ENCODE results near the gene PRRC2B.
"Not testable (repeated sequence)": the region's sequence is repeated elsewhere in the genome, so short reads cannot be mapped to it uniquely, and the experiment has no call there.

The PRRC2B gene

GRCh38 chr9:131387394-131387793 is 6.5 kb upstream of the PRRC2B start:
- DNase-seq, result no peak

GRCh38 chr9:131391020-131391419 is 2.9 kb upstream of the PRRC2B start:
- no peak for DNase-seq

- DNase-seq, result no peak
Observed at GRCh38 chr9:131391504-131391903, 2.4 kb upstream of the PRRC2B start.

GRCh38 chr9:131394464-131395156 is 724 bp downstream of the PRRC2B start:
- DNase-seq, result no peak

- peak in 1 of 2 experiments; percentile 54 for DNase-seq
Observed at GRCh38 chr9:131395157-131396098, 1.5 kb downstream of the PRRC2B start.

- DNase-seq, result not testable (repeated sequence)
Observed at GRCh38 chr9:131396099-131396479, 2.2 kb downstream of the PRRC2B start.

GRCh38 chr9:131396626-131397025 is 2.7 kb downstream of the PRRC2B start:
- no peak for DNase-seq

GRCh38 chr9:131397100-131397790 is 3.4 kb downstream of the PRRC2B start:
- DNase-seq, result peak in 1 of 2 experiments; percentile 25

- peak in 1 of 2 experiments; percentile 44 for DNase-seq
Observed at GRCh38 chr9:131398204-131398603, 4.3 kb downstream of the PRRC2B start.

GRCh38 chr9:131399972-131400371 is 6.1 kb downstream of the PRRC2B start:
- DNase-seq, result no peak

- no peak for DNase-seq
Observed at GRCh38 chr9:131400627-131401026, 6.7 kb downstream of the PRRC2B start.

- peak in 1 of 2 experiments; percentile 41 for DNase-seq
Observed at GRCh38 chr9:131402073-131402472, 8.2 kb downstream of the PRRC2B start.

- DNase-seq, result peak; percentile 62 to 76
Observed at GRCh38 chr9:131402738-131403492, 9.0 kb downstream of the PRRC2B start.

- no peak for DNase-seq
Observed at GRCh38 chr9:131403493-131403773, 9.5 kb downstream of the PRRC2B start.

- DNase-seq, result no peak
Observed at GRCh38 chr9:131404581-131404980, 10.7 kb downstream of the PRRC2B start.

GRCh38 chr9:131404987-131405386 is 11.1 kb downstream of the PRRC2B start:
- DNase-seq, result no peak

- DNase-seq, result no peak
Observed at GRCh38 chr9:131405428-131405827, 11.5 kb downstream of the PRRC2B start.

GRCh38 chr9:131405858-131406537 is 12.1 kb downstream of the PRRC2B start:
- DNase-seq, result no peak

- DNase-seq, result no peak
Observed at GRCh38 chr9:131406563-131407436, 12.9 kb downstream of the PRRC2B start.

- DNase-seq, result no peak
Observed at GRCh38 chr9:131407717-131408195, 13.9 kb downstream of the PRRC2B start.

GRCh38 chr9:131409458-131409992 is 15.6 kb downstream of the PRRC2B start:
- DNase-seq, result no peak
